Neural cell (in vitro differentiated cells): ENCODE measurements around the gene CFAP100. TPM values are rescaled to one million over a fixed set of nuclear protein-coding genes. Genes with fewer than 3 reads are reported as not detected.

ENCODE experiments used
- H2AFZ ChIP-seq: fragments of 200-600, 300-800 bp; sonication (generic), shearing (Covaris generic); 2 replicates; pipeline ENCODE4 v1.6.0; 2014; ENCODE audit warnings: low read depth, mild to moderate bottlenecking, antibody characterized with exemption, low read length, moderate library complexity
- H3F3A ChIP-seq: fragments of 200-600 bp; shearing (Covaris generic); 2 replicates; pipeline ENCODE4 v1.6.1; 2016; ENCODE audit warnings: mild to moderate bottlenecking, moderate library complexity, mixed read lengths, antibody characterized with exemption, low read length; ENCODE audit not compliant: insufficient read depth, poor library complexity, severe bottlenecking
- H3K27ac ChIP-seq: fragments of 200-600, 300-800 bp; sonication (generic), shearing (Covaris generic); 2 replicates; pipeline ENCODE4 v1.5.1; 2014; ENCODE audit warnings: mild to moderate bottlenecking, low read length, moderate library complexity
- H3K27me3 ChIP-seq: fragments of 300-800, 200-600 bp; sonication (generic), shearing (Covaris generic); 2 replicates; pipeline ENCODE4 v1.6.0; 2014; ENCODE audit warnings: mild to moderate bottlenecking, low read depth, low read length, moderate library complexity; ENCODE audit not compliant: insufficient read depth
- H3K36me3 ChIP-seq: fragments of 300-800, 200-600 bp; sonication (generic), shearing (Covaris generic); 2 replicates; pipeline ENCODE4 v1.5.1; 2014; ENCODE audit warnings: mild to moderate bottlenecking, antibody characterized with exemption, low read length, moderate library complexity; ENCODE audit not compliant: insufficient read depth
- H3K4me2 ChIP-seq: fragments of 300-800, 200-600 bp; sonication (generic), shearing (Covaris generic); 2 replicates; pipeline ENCODE4 v1.6.0; 2014; ENCODE audit warnings: mild to moderate bottlenecking, low read length
- H3K4me3 ChIP-seq: fragments of 300-800, 200-600 bp; sonication (generic), shearing (Covaris generic); 2 replicates; pipeline ENCODE4 v1.5.1; 2014; ENCODE audit warnings: mild to moderate bottlenecking, low read length, moderate library complexity
- H3K79me2 ChIP-seq: fragments of 200-600 bp; shearing (Covaris generic); replicated peaks from 2 replicates; pipeline ENCODE4 v1.6.0; 2014; ENCODE audit warnings: mild to moderate bottlenecking, low read length, moderate library complexity; ENCODE audit not compliant: insufficient read depth
- H3K9ac ChIP-seq: fragments of 300-800, 200-600 bp; sonication (generic), shearing (Covaris generic); 2 replicates; pipeline ENCODE4 v1.6.1; 2016; ENCODE audit warnings: mild to moderate bottlenecking, low read length, mixed read lengths
- H3K9me2 ChIP-seq: fragments of 200-600 bp; shearing (Covaris generic); 2 replicates; pipeline ENCODE4 v1.6.1; 2016; ENCODE audit warnings: mild to moderate bottlenecking, low read length, mixed read lengths; ENCODE audit not compliant: insufficient read depth
- H3K9me3 ChIP-seq: fragments of 200-600, 300-800 bp; sonication (generic), shearing (Covaris generic); 2 replicates; pipeline ENCODE4 v1.6.1; 2016; ENCODE audit warnings: mild to moderate bottlenecking, mixed run types, low read length, moderate library complexity, mixed read lengths
- H4K20me1 ChIP-seq: fragments of 200-600 bp; shearing (Covaris generic); 2 replicates; pipeline ENCODE4 v1.6.1; 2016; ENCODE audit warnings: mild to moderate bottlenecking, mixed run types; ENCODE audit not compliant: insufficient read depth
- EP300 ChIP-seq: fragments of 450-650 bp; conservative IDR thresholded peaks from 2 replicates; pipeline ENCODE4 v1.6.1; 2014; ENCODE audit warnings: antibody characterized with exemption, mild to moderate bottlenecking, moderate library complexity; ENCODE audit not compliant: poor library complexity, severe bottlenecking
- EZH2 ChIP-seq: fragments of 200-600, 300-800 bp; shearing (Covaris generic), sonication (generic); IDR thresholded peaks from 2 replicates; pipeline ENCODE4 v1.6.1; 2014; ENCODE audit warnings: antibody characterized with exemption, low read length, borderline replicate concordance, mild to moderate bottlenecking; ENCODE audit not compliant: insufficient read depth, poor library complexity, severe bottlenecking
- MXI1 ChIP-seq: fragments of 450-650 bp; conservative IDR thresholded peaks from 2 replicates; pipeline ENCODE4 v1.6.1; 2014; ENCODE audit warnings: antibody characterized with exemption, mild to moderate bottlenecking; ENCODE audit not compliant: poor library complexity, severe bottlenecking
- POLR2AphosphoS5 ChIP-seq: IDR thresholded peaks from 2 replicates; pipeline ENCODE4 v1.6.1; 2012
- RAD21 ChIP-seq: fragments of 450-650 bp; conservative IDR thresholded peaks from 2 replicates; pipeline ENCODE4 v1.6.1; 2014; ENCODE audit warnings: antibody characterized with exemption, mild to moderate bottlenecking, moderate library complexity
- SMC3 ChIP-seq: fragments of 450-650 bp; conservative IDR thresholded peaks from 2 replicates; pipeline ENCODE4 v1.6.1; 2014; ENCODE audit warnings: antibody characterized with exemption, mild to moderate bottlenecking, moderate library complexity; ENCODE audit not compliant: poor library complexity
- TAF1 ChIP-seq: IDR thresholded peaks from 2 replicates; pipeline ENCODE4 v1.6.1; 2012; ENCODE audit warnings: low read depth
- polyA plus RNA-seq: library from polyadenylated mRNA; depleted of rRNA; stranded (reverse); fragments of >200 nt; gene quantifications from 2 replicates; pipeline ENCODE4 v1.2.3, GENCODE V29; 2014
- TF ChIP-seq, protein P1 (sequence below): fragments of 450-650 bp; IDR thresholded peaks from 2 replicates; pipeline ENCODE4 v1.5.1; 2014; ENCODE audit warnings: antibody characterized with exemption, mild to moderate bottlenecking, moderate library complexity; ENCODE audit not compliant: poor library complexity, severe bottlenecking
- TF ChIP-seq, protein P2 (sequence below): IDR thresholded peaks from 2 replicates; pipeline ENCODE4 v1.6.1; 2012; ENCODE audit warnings: borderline replicate concordance

The CFAP100 gene
- polyA plus RNA-seq, 1 donor from 2014 or later: not detected

DNA sequence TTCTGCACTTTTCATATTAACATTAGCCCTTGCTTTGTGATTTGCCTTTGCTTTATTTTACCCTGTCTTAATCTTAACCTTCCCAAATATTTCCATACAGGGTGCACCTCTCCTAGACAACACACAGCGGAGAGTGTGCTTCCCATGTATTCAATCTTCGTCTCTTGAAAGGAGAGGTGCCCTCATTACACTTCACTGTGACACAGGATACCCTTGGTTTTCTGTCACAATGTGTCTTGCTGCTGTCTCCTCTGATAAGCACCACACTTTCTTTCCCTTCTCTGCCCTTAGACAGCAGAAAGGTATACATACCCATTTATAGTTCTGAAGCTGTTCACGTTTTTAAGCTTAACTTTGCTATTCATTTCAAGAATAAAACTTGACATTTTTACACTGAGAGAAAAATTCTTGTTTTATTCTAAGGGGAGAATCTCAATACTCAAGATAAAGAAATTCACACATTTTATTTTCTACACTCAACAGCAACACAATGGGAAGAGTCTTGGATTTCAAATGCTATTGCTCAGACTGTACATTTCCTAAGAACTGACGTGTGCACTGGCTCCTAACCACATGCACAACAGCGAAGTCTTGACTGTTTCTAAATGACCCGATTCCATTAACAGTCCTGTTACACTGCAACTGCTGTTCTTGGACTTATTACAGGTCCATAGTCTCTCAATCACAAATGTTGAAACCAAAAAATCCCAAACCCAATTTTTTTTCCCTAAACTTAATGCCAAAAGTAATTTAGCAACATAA is 59.9 kb downstream of the CFAP100 start:
- no peak overlapping the region for H3K4me3 ChIP-seq
- H3K36me3 ChIP-seq: peaks cover 13% of the 10 kb centered on the region
- no peak overlapping the region for H3K27ac ChIP-seq
- H3K4me2 ChIP-seq: no peak overlapping the region
- peaks cover 3% of the 10 kb centered on the region for H3K79me2 ChIP-seq
- H3K27me3 ChIP-seq: no peaks in the 10 kb centered on the region
- H3F3A ChIP-seq: no peaks in the 10 kb centered on the region
- H2AFZ ChIP-seq: no peak overlapping the region
- H3K9ac ChIP-seq: no peak overlapping the region
- no peak for TF ChIP-seq EP300
- TF ChIP-seq TAF1: no peak
- H3K9me2 ChIP-seq: no peaks in the 10 kb centered on the region
- no peaks in the 10 kb centered on the region for H3K9me3 ChIP-seq
- no peaks in the 10 kb centered on the region for H4K20me1 ChIP-seq

DNA sequence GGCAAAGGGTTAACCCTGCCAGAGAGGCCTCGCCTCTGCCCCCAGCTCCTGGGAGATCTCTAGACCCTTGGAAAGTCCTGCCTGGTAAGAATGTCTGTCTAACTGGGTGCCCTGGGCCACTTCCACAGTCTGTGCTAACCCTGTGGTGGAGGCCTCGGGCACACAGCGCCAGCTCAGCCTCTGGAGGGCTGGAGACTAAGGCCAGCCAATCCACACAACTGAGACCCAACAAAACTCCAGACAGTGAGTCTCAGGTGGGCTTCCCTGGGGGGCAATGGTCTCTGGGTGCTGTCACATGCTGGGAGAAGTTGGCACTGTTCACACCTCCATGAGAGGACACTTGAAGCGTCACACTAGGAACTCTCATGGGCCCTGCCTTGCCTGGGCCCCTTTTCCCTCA is 61.5 kb downstream of the CFAP100 start:
- Histone ChIP-seq H3K9me3 (no peaks in the 10 kb centered on the region), H3K79me2 (peaks cover 9% of the 10 kb centered on the region), H3K4me2 (no peak overlapping the region), H2AFZ (no peak overlapping the region), H3F3A (no peaks in the 10 kb centered on the region), H4K20me1 (peaks cover 7% of the 10 kb centered on the region), H3K9ac (no peak overlapping the region), H3K36me3 (peaks cover 13% of the 10 kb centered on the region), H3K27me3 (no peaks in the 10 kb centered on the region), H3K9me2 (no peaks in the 10 kb centered on the region), H3K27ac (no peak overlapping the region), H3K4me3 (no peak overlapping the region)
- TF ChIP-seq POLR2AphosphoS5 (no peak), SMC3 (no peak), EP300 (no peak), RAD21 (no peak), MXI1 (no peak), TAF1 (no peak), EZH2 (no peak)
- TF ChIP-seq, protein P1, sequence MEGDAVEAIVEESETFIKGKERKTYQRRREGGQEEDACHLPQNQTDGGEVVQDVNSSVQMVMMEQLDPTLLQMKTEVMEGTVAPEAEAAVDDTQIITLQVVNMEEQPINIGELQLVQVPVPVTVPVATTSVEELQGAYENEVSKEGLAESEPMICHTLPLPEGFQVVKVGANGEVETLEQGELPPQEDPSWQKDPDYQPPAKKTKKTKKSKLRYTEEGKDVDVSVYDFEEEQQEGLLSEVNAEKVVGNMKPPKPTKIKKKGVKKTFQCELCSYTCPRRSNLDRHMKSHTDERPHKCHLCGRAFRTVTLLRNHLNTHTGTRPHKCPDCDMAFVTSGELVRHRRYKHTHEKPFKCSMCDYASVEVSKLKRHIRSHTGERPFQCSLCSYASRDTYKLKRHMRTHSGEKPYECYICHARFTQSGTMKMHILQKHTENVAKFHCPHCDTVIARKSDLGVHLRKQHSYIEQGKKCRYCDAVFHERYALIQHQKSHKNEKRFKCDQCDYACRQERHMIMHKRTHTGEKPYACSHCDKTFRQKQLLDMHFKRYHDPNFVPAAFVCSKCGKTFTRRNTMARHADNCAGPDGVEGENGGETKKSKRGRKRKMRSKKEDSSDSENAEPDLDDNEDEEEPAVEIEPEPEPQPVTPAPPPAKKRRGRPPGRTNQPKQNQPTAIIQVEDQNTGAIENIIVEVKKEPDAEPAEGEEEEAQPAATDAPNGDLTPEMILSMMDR: no peak
- TF ChIP-seq, protein P2, sequence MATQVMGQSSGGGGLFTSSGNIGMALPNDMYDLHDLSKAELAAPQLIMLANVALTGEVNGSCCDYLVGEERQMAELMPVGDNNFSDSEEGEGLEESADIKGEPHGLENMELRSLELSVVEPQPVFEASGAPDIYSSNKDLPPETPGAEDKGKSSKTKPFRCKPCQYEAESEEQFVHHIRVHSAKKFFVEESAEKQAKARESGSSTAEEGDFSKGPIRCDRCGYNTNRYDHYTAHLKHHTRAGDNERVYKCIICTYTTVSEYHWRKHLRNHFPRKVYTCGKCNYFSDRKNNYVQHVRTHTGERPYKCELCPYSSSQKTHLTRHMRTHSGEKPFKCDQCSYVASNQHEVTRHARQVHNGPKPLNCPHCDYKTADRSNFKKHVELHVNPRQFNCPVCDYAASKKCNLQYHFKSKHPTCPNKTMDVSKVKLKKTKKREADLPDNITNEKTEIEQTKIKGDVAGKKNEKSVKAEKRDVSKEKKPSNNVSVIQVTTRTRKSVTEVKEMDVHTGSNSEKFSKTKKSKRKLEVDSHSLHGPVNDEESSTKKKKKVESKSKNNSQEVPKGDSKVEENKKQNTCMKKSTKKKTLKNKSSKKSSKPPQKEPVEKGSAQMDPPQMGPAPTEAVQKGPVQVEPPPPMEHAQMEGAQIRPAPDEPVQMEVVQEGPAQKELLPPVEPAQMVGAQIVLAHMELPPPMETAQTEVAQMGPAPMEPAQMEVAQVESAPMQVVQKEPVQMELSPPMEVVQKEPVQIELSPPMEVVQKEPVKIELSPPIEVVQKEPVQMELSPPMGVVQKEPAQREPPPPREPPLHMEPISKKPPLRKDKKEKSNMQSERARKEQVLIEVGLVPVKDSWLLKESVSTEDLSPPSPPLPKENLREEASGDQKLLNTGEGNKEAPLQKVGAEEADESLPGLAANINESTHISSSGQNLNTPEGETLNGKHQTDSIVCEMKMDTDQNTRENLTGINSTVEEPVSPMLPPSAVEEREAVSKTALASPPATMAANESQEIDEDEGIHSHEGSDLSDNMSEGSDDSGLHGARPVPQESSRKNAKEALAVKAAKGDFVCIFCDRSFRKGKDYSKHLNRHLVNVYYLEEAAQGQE: no peak
